ENCODE results near the gene CTSW.

The CTSW gene

GRCh38 chr11:65912845-65913244 is 33.2 kb downstream of the CTSW start:
- H3K4me2 ChIP-seq (ENCODE audit: low read length) = no peak overlapping the region
- no peak overlapping the region for H3K9ac ChIP-seq
- no peaks in the 10 kb centered on the region for H3K9me3 ChIP-seq (ENCODE audit: control insufficient read depth, low read length)
- no peak overlapping the region for H3K4me3 ChIP-seq (ENCODE audit: low read depth, low read length)
- H3K27ac ChIP-seq = no peak overlapping the region
- TF ChIP-seq, protein P1, sequence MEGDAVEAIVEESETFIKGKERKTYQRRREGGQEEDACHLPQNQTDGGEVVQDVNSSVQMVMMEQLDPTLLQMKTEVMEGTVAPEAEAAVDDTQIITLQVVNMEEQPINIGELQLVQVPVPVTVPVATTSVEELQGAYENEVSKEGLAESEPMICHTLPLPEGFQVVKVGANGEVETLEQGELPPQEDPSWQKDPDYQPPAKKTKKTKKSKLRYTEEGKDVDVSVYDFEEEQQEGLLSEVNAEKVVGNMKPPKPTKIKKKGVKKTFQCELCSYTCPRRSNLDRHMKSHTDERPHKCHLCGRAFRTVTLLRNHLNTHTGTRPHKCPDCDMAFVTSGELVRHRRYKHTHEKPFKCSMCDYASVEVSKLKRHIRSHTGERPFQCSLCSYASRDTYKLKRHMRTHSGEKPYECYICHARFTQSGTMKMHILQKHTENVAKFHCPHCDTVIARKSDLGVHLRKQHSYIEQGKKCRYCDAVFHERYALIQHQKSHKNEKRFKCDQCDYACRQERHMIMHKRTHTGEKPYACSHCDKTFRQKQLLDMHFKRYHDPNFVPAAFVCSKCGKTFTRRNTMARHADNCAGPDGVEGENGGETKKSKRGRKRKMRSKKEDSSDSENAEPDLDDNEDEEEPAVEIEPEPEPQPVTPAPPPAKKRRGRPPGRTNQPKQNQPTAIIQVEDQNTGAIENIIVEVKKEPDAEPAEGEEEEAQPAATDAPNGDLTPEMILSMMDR (IDR thresholded peaks at IDR 0.05) = no peak
- H3K36me3 ChIP-seq (ENCODE audit: control insufficient read depth, insufficient read depth, low read length) = no peaks in the 10 kb centered on the region
- peaks cover 2% of the 10 kb centered on the region for H3K4me1 ChIP-seq
- H3K79me2 ChIP-seq = peaks cover under 1% of the 10 kb centered on the region
- H3K27me3 ChIP-seq (ENCODE audit: control insufficient read depth, insufficient read depth, low read length) = no peaks in the 10 kb centered on the region
- H2AFZ ChIP-seq = no peak overlapping the region

DNA sequence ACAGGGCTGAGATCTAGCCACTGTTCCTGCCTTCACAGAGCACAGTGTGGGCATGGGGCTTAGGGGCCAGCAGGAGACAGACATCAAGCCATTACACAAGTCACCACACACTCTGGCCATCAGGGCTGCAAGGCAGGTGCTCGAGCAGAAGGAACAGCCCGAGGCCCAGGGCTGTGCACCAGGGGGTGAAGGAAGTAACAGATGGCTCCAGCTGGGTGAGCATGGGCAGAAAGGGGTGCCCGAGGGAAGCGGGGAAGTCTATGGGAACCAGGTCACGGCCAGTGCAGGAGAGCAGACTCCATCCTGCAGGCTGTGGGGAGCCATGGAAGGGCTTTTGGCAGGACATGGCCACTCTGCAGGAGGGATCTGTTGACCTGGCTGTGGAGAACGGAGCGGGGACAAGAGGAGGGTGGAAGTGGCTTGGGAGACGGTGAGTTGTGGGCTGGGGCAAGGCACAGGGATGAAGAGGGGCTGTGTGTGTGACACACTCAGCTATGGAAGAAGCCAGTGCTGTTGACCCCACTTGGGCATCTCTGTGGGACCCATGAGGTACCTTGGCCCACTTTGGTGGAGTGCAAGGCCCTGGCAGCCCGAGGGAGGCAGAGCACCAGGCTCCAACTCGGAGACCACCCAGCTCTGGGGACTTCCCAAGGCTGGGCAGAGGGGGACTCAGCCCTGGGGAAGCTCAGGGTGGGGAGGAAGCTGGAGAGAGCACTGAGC is 35.6 kb downstream of the CTSW start:
- H3K4me1 ChIP-seq = peaks cover 2% of the 10 kb centered on the region
- peaks cover 2% of the 10 kb centered on the region for H3K79me2 ChIP-seq
- H2AFZ ChIP-seq = no peak overlapping the region
- H3K36me3 ChIP-seq (ENCODE audit: control insufficient read depth, insufficient read depth, low read length) = no peaks in the 10 kb centered on the region
- no peak overlapping the region for H3K4me2 ChIP-seq (ENCODE audit: low read length)
- no peaks in the 10 kb centered on the region for H3K9me3 ChIP-seq (ENCODE audit: control insufficient read depth, low read length)
- H3K9ac ChIP-seq = no peak overlapping the region
- no peak overlapping the region for H3K27ac ChIP-seq
- no peak overlapping the region for H3K4me3 ChIP-seq (ENCODE audit: low read depth, low read length)
- no peaks in the 10 kb centered on the region for H3K27me3 ChIP-seq (ENCODE audit: control insufficient read depth, insufficient read depth, low read length)
- TF ChIP-seq, protein P1 (IDR thresholded peaks at IDR 0.05) = no peak

- Histone ChIP-seq H3K79me2 (peaks cover 2% of the 10 kb centered on the region), H3K4me2 (ENCODE audit: low read length) (no peak overlapping the region), H3K4me3 (ENCODE audit: low read depth, low read length) (no peak overlapping the region), H3K36me3 (ENCODE audit: control insufficient read depth, insufficient read depth, low read length) (no peaks in the 10 kb centered on the region), H2AFZ (no peak overlapping the region), H3K9me3 (ENCODE audit: control insufficient read depth, low read length) (no peaks in the 10 kb centered on the region), H3K27ac (no peak overlapping the region), H3K9ac (no peak overlapping the region), H3K27me3 (ENCODE audit: control insufficient read depth, insufficient read depth, low read length) (no peaks in the 10 kb centered on the region), H3K4me1 (peaks cover 2% of the 10 kb centered on the region)
- TF ChIP-seq, protein P1 (IDR thresholded peaks at IDR 0.05) = no peak
These were observed 36.2 kb downstream of the CTSW start for GRCh38 chr11:65915821-65916251.

- TF ChIP-seq, protein P1 (IDR thresholded peaks at IDR 0.05) = no peak
- no peak overlapping the region for H3K9ac ChIP-seq
- H3K79me2 ChIP-seq = peaks cover 2% of the 10 kb centered on the region
- no peak overlapping the region for H3K4me3 ChIP-seq (ENCODE audit: low read depth, low read length)
- no peak overlapping the region for H3K4me2 ChIP-seq (ENCODE audit: low read length)
- peaks cover 2% of the 10 kb centered on the region for H3K4me1 ChIP-seq
- H2AFZ ChIP-seq = no peak overlapping the region
- H3K36me3 ChIP-seq (ENCODE audit: control insufficient read depth, insufficient read depth, low read length) = no peaks in the 10 kb centered on the region
- H3K27ac ChIP-seq = no peak overlapping the region
- no peaks in the 10 kb centered on the region for H3K27me3 ChIP-seq (ENCODE audit: control insufficient read depth, insufficient read depth, low read length)
- H3K9me3 ChIP-seq (ENCODE audit: control insufficient read depth, low read length) = no peaks in the 10 kb centered on the region
These were observed 36.8 kb downstream of the CTSW start for GRCh38 chr11:65916391-65916790.

DNA sequence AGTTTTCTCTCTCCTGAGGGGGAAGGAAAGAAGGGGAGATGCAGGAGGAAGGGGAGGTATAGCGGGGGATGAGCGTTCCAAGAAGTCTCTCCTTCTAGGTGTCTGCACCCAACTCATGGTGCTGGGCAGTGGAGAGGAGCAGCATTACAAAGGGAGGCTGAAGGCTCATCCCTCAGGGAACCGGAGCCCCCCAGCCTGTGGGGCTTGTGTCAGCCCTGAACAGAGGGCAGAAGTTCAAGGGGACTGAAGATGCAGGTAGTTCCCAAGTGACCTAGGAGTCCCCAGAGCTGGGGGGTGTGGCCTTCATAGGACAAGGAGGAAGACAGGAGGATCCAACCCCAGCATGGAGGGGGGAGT is 37.4 kb downstream of the CTSW start:
- TF ChIP-seq, protein P1 (IDR thresholded peaks at IDR 0.05) = no peak
- Histone ChIP-seq H3K4me1 (no peaks in the 10 kb centered on the region), H3K79me2 (peaks cover 2% of the 10 kb centered on the region)

More for the DNA sequence above, 37.4 kb downstream of the CTSW start:
- no peak overlapping the region for H3K27ac ChIP-seq
- H3K4me3 ChIP-seq (ENCODE audit: low read depth, low read length) = no peak overlapping the region
- H3K9me3 ChIP-seq (ENCODE audit: control insufficient read depth, low read length) = no peaks in the 10 kb centered on the region
- H2AFZ ChIP-seq = no peak overlapping the region
- H3K36me3 ChIP-seq (ENCODE audit: control insufficient read depth, insufficient read depth, low read length) = no peaks in the 10 kb centered on the region
- H3K27me3 ChIP-seq (ENCODE audit: control insufficient read depth, insufficient read depth, low read length) = no peaks in the 10 kb centered on the region
- no peak overlapping the region for H3K9ac ChIP-seq
- no peak overlapping the region for H3K4me2 ChIP-seq (ENCODE audit: low read length)
